ENCODE data around the gene SLC22A1. TPM values are rescaled to one million over a fixed set of nuclear protein-coding genes. Genes with fewer than 3 reads are reported as not detected.
A peak's percentile ranks its signal among the peaks of the same experiment; 100 is the strongest.

The SLC22A1 gene
- 5.5 and 7.3 TPM in 2 replicates for total RNA-seq (2014; rRNA removed; shearing (Covaris generic))

GRCh38 chr6:160121558-160121957 is at the start of gene SLC22A1:
TSS of gene SLC22A1 (plus strand) at chr6:160121815. CDS start at chr6:160121936, 121 bp downstream.
- peak; percentile 14 for DNase-seq
- Histone ChIP-seq H3K27me3 (ENCODE audit: control insufficient read depth, insufficient read depth, low read length) (no peaks in the 10 kb centered on the region), H3K4me3 (ENCODE audit: insufficient read depth, low read depth, low read length) (no peak within 1 kb of the TSS), H3K36me3 (replicated peaks; ENCODE audit: control insufficient read depth, insufficient read depth, low read length) (no peaks in the 10 kb centered on the region)

DNA sequence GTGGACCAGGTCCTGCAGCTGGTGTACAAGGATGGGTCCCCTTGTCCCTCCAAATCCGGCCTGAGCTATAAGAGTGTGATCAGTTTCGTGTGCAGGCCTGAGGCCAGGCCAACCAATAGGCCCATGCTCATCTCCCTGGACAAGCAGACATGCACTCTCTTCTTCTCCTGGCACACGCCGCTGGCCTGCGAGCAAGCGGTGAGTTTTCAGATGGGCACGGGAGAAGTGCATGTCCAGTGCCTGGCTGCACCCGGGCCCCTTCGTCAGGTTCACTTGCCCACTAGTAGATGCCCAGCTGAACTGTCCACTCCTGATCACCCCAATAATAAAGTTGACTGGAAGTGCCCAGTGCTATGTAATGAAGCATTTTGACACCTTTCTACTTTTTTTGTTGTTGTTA is 48.3 kb upstream of the SLC22A1 start:
- no peaks in the 10 kb centered on the region for H3K27me3 ChIP-seq (ENCODE audit: control insufficient read depth, insufficient read depth, low read length)
- H3K4me3 ChIP-seq (ENCODE audit: insufficient read depth, low read depth, low read length), result no peak overlapping the region
- H3K36me3 ChIP-seq (replicated peaks; ENCODE audit: control insufficient read depth, insufficient read depth, low read length), result peaks cover 30% of the 10 kb centered on the region
- no peak for DNase-seq

GRCh38 chr6:160076009-160076408 is 45.6 kb upstream of the SLC22A1 start:
- no peaks in the 10 kb centered on the region for H3K27me3 ChIP-seq (ENCODE audit: control insufficient read depth, insufficient read depth, low read length)
- H3K4me3 ChIP-seq (ENCODE audit: insufficient read depth, low read depth, low read length), result no peak overlapping the region
- peaks cover 25% of the 10 kb centered on the region for H3K36me3 ChIP-seq (replicated peaks; ENCODE audit: control insufficient read depth, insufficient read depth, low read length)
- no peak for DNase-seq

- Histone ChIP-seq H3K27me3 (ENCODE audit: control insufficient read depth, insufficient read depth, low read length) (no peaks in the 10 kb centered on the region), H3K4me3 (ENCODE audit: insufficient read depth, low read depth, low read length) (no peak overlapping the region), H3K36me3 (replicated peaks; ENCODE audit: control insufficient read depth, insufficient read depth, low read length) (peaks cover 23% of the 10 kb centered on the region)
- DNase-seq, result no peak
Observed at GRCh38 chr6:160077024-160077423, 44.6 kb upstream of the SLC22A1 start.

DNA sequence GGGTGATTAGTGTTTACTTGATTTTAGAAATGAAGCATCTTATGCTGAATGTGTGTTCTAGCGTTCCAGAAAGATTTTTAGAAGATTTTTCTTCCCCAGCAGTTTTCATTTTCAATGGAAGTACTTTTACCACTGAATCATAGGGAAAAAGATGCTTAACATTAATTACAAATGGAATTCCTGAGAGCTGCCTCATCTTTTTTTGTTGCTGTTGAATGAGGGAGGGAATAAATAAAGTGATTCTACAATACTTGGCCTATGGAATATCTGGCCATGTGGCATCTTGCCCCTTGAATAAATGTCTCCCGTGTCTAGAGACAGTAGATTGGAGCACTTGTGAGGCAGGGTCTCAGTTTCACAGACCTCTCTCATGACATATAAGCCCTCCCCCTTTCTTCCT is 44.1 kb upstream of the SLC22A1 start:
- Histone ChIP-seq H3K36me3 (replicated peaks; ENCODE audit: control insufficient read depth, insufficient read depth, low read length) (peaks cover 19% of the 10 kb centered on the region), H3K27me3 (ENCODE audit: control insufficient read depth, insufficient read depth, low read length) (no peaks in the 10 kb centered on the region), H3K4me3 (ENCODE audit: insufficient read depth, low read depth, low read length) (no peak overlapping the region)
- no peak for DNase-seq

GRCh38 chr6:160078883-160079685 is 42.5 kb upstream of the SLC22A1 start:
- Histone ChIP-seq H3K4me3 (ENCODE audit: insufficient read depth, low read depth, low read length) (no peak overlapping the region), H3K36me3 (replicated peaks; ENCODE audit: control insufficient read depth, insufficient read depth, low read length) (peaks cover 13% of the 10 kb centered on the region), H3K27me3 (ENCODE audit: control insufficient read depth, insufficient read depth, low read length) (no peaks in the 10 kb centered on the region)
- no peak for DNase-seq

DNA sequence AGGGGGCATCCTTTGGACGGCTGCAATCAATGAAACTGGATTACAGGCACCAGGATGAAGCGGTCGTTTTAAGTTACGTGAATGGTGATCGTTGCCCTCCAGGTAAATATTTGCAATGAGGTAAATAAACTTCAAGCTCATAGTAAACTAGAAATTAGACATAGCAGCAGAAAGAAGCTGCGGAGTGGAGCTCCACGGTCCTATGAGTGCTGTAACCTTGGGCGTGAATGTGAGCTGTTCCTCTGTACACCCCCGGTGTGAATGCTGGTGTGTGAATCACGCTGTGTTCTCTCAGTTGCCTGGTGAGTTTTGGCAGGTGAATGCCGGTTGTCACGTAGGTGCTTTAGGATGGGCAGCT is 42.0 kb upstream of the SLC22A1 start:
- no peak for DNase-seq
- no peaks in the 10 kb centered on the region for H3K27me3 ChIP-seq (ENCODE audit: control insufficient read depth, insufficient read depth, low read length)
- H3K36me3 ChIP-seq (replicated peaks; ENCODE audit: control insufficient read depth, insufficient read depth, low read length), result peaks cover 15% of the 10 kb centered on the region
- H3K4me3 ChIP-seq (ENCODE audit: insufficient read depth, low read depth, low read length), result no peak overlapping the region

DNA sequence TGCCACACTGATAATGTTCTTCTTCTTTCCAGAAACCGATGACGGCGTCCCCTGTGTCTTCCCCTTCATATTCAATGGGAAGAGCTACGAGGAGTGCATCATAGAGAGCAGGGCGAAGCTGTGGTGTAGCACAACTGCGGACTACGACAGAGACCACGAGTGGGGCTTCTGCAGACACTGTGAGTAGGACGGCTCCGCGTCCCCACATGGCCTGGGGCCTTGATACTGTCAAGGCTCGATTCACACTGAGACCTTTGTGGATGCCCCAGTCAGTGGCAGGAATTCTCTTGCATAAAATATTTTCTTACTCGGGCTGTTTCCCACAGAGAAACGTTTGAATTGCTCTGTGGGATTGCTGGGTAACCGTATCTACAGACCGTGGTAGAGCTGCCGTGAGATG is 41.5 kb upstream of the SLC22A1 start:
- H3K27me3 ChIP-seq (ENCODE audit: control insufficient read depth, insufficient read depth, low read length), result no peaks in the 10 kb centered on the region
- H3K36me3 ChIP-seq (replicated peaks; ENCODE audit: control insufficient read depth, insufficient read depth, low read length), result peaks cover 16% of the 10 kb centered on the region
- H3K4me3 ChIP-seq (ENCODE audit: insufficient read depth, low read depth, low read length), result no peak overlapping the region
- peak; percentile 10 for DNase-seq

- peak; percentile 18 for DNase-seq
- Histone ChIP-seq H3K4me3 (ENCODE audit: insufficient read depth, low read depth, low read length) (no peak overlapping the region), H3K36me3 (replicated peaks; ENCODE audit: control insufficient read depth, insufficient read depth, low read length) (peaks cover 16% of the 10 kb centered on the region), H3K27me3 (ENCODE audit: control insufficient read depth, insufficient read depth, low read length) (no peaks in the 10 kb centered on the region)
Observed at GRCh38 chr6:160081398-160081797, 40.2 kb upstream of the SLC22A1 start.

DNA sequence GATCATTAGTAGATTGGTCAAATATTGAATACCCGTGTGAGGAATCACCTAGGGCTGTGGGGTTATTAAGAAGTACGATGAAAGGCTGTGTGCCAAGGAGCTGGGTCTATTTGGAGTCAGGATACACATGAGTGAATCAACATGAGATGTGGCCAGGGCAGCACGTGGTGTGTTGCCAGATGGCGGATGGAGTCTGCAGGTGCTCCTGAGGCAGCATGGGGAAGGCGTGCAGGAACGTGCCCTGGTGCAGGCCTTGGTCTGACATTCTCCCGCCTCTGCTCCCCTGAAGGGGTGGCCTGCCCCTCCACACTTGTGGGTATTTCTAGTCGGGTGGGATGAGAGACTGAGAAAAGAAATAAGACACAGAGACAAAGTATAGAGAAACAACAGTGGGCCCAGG is 39.0 kb upstream of the SLC22A1 start:
- Histone ChIP-seq H3K27me3 (ENCODE audit: control insufficient read depth, insufficient read depth, low read length) (no peaks in the 10 kb centered on the region), H3K4me3 (ENCODE audit: insufficient read depth, low read depth, low read length) (no peak overlapping the region), H3K36me3 (replicated peaks; ENCODE audit: control insufficient read depth, insufficient read depth, low read length) (peaks cover 22% of the 10 kb centered on the region)
- peak; percentile 15 for DNase-seq

DNA sequence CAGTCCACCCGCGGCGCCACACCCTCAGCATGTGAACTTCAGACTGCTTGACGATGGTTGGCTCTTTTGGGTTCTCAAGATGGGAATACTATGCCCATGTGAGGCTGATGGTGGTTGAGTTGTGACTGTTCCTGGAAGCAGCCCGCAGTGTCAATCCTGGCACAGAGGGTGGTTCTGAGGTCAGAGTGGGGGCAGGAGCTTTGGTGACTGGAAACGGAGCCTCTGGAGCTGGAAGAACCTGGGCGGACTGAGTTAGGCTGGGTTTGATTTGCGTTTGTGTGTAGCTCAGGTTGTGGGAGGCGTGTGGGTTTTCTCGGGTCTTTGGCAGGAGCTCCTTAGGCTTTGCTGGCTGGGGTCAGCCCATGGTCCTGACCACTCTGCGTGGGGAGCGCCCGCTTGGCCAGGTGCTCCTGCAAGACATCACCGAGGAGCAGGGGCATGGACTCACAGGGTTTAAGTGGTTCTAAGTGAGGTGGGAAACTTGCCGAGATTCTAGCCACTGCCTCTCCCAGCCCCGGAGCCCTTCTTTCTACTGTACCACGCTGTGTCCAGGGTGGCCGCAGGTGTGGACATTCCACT is 37.3 kb upstream of the SLC22A1 start:
- Histone ChIP-seq H3K4me3 (ENCODE audit: insufficient read depth, low read depth, low read length) (no peak overlapping the region), H3K36me3 (replicated peaks; ENCODE audit: control insufficient read depth, insufficient read depth, low read length) (peaks cover 27% of the 10 kb centered on the region), H3K27me3 (ENCODE audit: control insufficient read depth, insufficient read depth, low read length) (no peaks in the 10 kb centered on the region)
- DNase-seq, result no peak

DNA sequence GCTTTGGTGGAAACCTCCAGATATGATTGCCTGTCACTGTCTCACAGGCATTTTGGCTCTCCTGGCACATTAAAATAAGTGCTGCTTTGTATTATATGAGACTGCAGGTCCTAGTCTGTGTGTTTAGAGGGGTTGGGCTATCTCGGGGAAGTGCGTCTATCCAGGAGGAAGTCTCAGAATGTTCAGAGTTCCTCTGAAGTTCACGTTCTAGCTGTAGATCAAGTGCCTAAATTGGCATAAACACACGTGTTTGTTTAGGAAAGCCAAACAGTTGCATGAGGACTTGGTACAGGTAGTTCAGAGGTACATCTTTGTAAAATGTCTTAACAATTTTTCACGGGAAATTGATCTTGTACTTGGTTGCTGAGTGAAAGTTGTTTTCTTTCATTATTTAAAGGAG is 36.4 kb upstream of the SLC22A1 start:
- no peak for DNase-seq
- H3K36me3 ChIP-seq (replicated peaks; ENCODE audit: control insufficient read depth, insufficient read depth, low read length), result peaks cover 30% of the 10 kb centered on the region
- no peak overlapping the region for H3K4me3 ChIP-seq (ENCODE audit: insufficient read depth, low read depth, low read length)
- no peaks in the 10 kb centered on the region for H3K27me3 ChIP-seq (ENCODE audit: control insufficient read depth, insufficient read depth, low read length)

DNA sequence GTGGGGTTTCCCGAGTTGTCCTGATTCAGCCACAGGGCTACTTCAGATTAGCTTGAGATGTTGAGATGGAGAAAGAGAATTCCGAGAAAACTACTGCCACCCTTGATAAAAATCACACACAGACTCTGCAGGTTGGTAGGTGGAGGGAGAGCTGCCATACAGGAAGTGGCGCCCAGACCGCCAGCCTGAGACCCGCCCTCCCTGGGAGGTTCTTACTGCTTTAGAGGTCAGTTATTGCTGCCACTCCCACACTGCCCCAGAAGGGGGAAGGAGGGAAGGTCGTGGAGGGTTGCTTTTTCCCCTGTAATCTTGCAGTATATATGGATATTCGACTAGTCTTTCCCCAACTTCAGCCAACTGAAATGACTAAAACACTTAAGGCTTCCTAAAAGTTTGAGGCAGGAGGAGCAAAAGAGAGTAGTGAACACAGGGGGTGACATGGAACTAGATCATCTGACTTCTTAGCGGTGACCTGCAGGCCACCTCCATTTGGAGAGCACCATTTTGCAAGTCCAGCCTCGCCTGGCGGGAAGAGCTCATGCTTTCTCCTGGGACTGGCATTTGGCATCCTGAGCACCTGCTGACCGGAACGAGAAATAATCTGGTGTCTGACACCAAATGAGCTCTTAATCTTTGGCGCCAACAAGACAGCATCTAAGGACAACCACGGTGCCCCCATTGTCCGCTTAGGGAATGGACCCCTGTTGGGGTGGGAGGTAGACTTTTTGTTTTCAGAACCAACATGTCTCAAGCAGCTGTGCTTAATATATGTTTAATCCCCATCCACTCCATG is 35.7 kb upstream of the SLC22A1 start:
- no peak for DNase-seq
- no peak overlapping the region for H3K4me3 ChIP-seq (ENCODE audit: insufficient read depth, low read depth, low read length)
- H3K36me3 ChIP-seq (replicated peaks; ENCODE audit: control insufficient read depth, insufficient read depth, low read length), result peaks cover 26% of the 10 kb centered on the region
- H3K27me3 ChIP-seq (ENCODE audit: control insufficient read depth, insufficient read depth, low read length), result no peaks in the 10 kb centered on the region

DNA sequence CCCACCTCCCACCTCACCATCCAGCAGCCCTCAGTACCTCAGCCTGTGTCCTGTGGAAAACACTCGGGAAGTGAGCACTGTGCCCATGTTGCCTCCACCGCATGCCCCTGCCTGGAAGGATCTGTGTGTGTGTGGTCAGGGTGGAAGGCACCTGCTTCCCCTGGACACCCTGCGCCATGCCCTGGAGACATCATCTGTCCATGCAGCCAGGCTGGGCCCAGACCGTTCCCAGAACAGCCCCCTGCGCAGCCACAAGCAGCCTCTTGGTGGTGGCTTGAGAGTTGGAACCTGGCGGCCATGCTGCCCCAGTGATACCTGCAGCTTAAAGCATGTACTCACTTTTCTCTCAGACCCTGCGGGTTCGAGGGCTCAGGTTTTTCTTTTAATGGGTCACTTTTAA is 34.9 kb upstream of the SLC22A1 start:
- Histone ChIP-seq H3K36me3 (replicated peaks; ENCODE audit: control insufficient read depth, insufficient read depth, low read length) (peaks cover 28% of the 10 kb centered on the region), H3K27me3 (ENCODE audit: control insufficient read depth, insufficient read depth, low read length) (no peaks in the 10 kb centered on the region), H3K4me3 (ENCODE audit: insufficient read depth, low read depth, low read length) (no peak overlapping the region)
- no peak for DNase-seq
